Bronchial epithelial cell (primary cell): ENCODE measurements around the gene PACS2. TPM values are rescaled to one million over a fixed set of nuclear protein-coding genes. Genes with fewer than 3 reads are reported as not detected.

ENCODE experiments used
- DNase-seq: peaks from one replicate; pipeline ENCODE4 v3.0.0-alpha.2; 2010; ENCODE audit warnings: low read depth
- FAIRE-seq: peaks from 2 replicates; lab custom pipeline; 2011; peaks lifted over from hg19 to GRCh38; lab: Jason Lieb, UNC
- H3K27me3 ChIP-seq: 2 replicates; pipeline ENCODE4 v1.5.1; 2011; ENCODE audit warnings: low read length; ENCODE audit not compliant: control insufficient read depth, insufficient read depth
- H3K36me3 ChIP-seq: 2 replicates; pipeline ENCODE4 v1.5.1; 2011; ENCODE audit warnings: low read length; ENCODE audit not compliant: control insufficient read depth, insufficient read depth
- H3K4me3 ChIP-seq: 2 replicates; pipeline ENCODE4 v1.5.1; 2011; ENCODE audit warnings: mild to moderate bottlenecking, low read depth, low read length, control low read depth
- total RNA-seq: library from RNA; depleted of rRNA; stranded (reverse); fragments of >200 nt; gene quantifications from 2 replicates; pipeline ENCODE4 v1.2.1, GENCODE V29; 2014
- TF ChIP-seq, protein P1 (sequence below): IDR thresholded peaks from 2 replicates; pipeline ENCODE4 v1.5.1; 2011; ENCODE audit warnings: mild to moderate bottlenecking, moderate library complexity, low read length, control low read depth, inconsistent platforms; ENCODE audit not compliant: insufficient read depth, severe bottlenecking

Gene PACS2
- total RNA-seq, 1 donor from 2014 or later, result 42.4 TPM

DNA sequence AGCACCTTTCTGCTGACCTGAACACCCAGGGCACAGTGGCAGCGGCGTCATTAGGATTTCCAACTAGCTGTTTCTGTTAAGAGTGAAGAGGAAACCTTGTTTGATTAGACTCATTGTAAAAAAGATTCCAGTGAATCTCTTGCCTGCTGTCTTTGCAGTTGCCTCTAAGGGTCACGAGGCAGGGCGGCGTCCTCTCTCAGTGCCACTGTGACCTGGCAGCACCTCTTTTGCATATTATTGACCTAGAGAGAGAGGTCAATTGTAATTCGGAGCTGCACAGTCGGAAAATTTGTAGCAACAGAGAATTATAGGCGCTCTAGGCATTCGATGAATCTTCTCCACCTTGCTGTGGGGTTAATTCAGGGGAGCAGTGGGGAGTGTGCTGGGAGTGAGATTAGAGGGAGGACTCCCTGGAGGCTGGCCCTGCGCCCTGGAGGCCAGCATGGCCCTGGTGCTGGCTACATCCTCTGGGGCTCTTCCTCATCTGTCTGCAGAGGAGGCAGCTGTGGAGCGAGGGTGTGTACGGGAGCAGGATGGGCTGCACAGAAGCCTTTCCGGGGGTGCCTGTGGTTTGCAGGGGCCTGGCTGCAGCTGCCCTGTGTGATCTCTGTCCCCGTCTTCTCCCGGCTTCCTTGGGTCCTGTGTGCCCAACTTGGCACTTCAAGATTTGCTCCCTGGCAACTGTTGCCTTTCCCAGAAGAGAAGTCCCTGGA, 14.3 kb downstream of the PACS2 start:
- TF ChIP-seq, protein P1, sequence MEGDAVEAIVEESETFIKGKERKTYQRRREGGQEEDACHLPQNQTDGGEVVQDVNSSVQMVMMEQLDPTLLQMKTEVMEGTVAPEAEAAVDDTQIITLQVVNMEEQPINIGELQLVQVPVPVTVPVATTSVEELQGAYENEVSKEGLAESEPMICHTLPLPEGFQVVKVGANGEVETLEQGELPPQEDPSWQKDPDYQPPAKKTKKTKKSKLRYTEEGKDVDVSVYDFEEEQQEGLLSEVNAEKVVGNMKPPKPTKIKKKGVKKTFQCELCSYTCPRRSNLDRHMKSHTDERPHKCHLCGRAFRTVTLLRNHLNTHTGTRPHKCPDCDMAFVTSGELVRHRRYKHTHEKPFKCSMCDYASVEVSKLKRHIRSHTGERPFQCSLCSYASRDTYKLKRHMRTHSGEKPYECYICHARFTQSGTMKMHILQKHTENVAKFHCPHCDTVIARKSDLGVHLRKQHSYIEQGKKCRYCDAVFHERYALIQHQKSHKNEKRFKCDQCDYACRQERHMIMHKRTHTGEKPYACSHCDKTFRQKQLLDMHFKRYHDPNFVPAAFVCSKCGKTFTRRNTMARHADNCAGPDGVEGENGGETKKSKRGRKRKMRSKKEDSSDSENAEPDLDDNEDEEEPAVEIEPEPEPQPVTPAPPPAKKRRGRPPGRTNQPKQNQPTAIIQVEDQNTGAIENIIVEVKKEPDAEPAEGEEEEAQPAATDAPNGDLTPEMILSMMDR, result no peak
- Histone ChIP-seq H3K36me3 (peaks cover 1% of the 10 kb centered on the region), H3K4me3 (no peak overlapping the region), H3K27me3 (no peaks in the 10 kb centered on the region)
- DNase-seq (no peak), FAIRE-seq (no peak)

DNA sequence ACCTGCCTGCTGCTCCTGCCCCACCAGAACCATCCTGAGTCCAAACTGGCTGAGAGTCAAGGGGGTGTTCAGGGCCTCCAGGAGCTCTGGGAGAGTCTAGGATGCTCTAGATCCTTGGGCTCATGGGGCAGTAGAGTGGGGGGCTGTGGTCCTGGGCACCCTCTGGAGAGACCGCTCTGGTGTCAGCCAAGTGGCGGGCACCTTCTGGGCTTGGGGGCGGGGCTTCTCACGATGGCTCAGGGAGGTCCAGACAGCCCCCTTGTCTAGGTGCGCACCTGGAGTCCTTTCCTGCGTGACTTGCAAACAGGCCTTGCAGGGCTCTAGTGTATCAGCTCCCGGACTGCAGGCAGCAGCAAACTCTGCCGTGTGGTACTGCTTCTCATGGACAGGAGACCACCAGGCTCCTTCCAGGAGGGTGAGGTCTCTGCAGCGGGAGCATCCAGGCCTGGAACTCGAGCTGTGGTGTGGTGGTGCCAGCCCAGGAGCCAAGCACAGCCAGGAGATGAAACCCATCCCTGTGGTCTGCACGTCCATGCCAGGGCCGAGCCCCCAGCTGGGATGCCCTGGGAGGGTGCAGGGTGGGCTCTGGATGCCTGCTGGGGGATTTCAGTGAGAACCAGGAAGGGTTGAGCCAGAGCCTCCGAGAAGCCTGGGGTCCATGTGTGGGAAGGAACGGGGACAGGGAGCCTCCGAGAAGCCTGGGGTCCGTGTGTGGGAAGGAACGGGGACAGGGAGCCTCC, 15.0 kb downstream of the PACS2 start:
- Histone ChIP-seq H3K36me3 (peaks cover 1% of the 10 kb centered on the region), H3K4me3 (no peak overlapping the region), H3K27me3 (no peaks in the 10 kb centered on the region)
- TF ChIP-seq, protein P1, result no peak
- DNase-seq, result no peak
- FAIRE-seq, result no peak

DNA sequence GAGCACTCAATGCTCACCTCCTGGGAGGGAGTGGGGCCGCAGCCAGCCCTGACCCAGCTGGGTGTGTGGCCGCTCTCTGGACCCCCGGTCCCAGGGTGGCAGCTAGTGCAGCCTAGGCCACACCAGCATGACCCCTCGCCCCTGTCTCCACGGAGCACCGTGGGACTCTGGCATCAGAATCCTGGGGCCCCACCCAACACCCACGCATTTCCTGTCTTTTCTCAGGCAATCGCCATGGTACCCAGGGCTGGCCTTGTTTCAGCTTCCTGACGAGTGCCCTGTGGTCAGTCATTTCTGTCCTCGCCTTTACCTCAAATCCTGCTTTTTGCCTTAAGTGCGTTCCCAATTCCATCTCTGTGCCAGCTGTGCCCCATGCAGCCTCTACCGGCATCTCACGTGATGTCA, 15.9 kb downstream of the PACS2 start:
- Histone ChIP-seq H3K36me3 (peaks cover 1% of the 10 kb centered on the region), H3K4me3 (no peak overlapping the region), H3K27me3 (no peaks in the 10 kb centered on the region)
- DNase-seq (peak; percentile 45), FAIRE-seq (no peak)
- TF ChIP-seq, protein P1, result no peak

DNA sequence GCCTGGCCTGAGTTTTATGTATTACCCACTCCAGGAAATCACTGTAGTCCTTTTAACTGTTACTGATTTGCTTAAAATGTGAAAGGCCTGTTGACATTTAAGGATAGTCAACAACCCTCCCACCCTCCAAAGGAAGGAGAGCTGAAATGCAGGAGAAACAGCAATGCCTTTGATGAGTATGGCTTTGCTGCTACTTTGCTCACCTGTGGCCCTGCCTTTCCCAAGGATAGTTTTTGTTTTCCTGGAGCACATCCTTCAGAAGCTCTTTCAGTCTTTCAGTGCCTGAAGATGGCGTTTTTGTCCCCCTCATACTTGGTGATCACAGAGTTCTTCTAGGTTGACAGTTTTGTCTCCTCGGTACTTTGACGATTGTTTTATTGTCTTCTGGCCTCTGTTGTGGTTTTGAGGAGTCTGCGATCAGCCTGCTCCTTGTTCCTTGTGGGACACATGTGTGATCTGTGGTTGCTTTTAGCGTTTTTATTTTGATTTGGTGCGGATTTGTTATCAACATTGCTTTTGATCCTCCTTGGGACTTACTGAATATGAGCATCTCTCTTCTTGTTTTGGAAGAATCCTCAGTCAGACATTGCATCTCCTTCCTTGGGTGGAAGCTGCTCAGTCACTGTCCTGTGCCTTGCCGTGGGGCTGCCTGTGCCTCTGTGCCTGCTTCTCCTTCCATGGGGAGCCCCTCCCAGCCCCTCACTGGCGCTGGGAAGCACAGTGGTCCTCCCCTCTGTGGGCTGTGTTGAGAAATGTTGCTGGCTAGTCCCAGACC, 17.2 kb downstream of the PACS2 start:
- Histone ChIP-seq H3K27me3 (no peaks in the 10 kb centered on the region), H3K36me3 (peaks cover 1% of the 10 kb centered on the region), H3K4me3 (no peak overlapping the region)
- TF ChIP-seq, protein P1, result no peak
- no peak for FAIRE-seq
- no peak for DNase-seq

- peaks cover 1% of the 10 kb centered on the region for H3K36me3 ChIP-seq
- H3K27me3 ChIP-seq, result no peaks in the 10 kb centered on the region
- TF ChIP-seq, protein P1, result no peak
- DNase-seq (no peak), FAIRE-seq (no peak)
- H3K4me3 ChIP-seq, result no peak overlapping the region
Observed at GRCh38 chr14:105332350-105332874, 17.9 kb downstream of the PACS2 start.
